Daoy (cell line): ENCODE data around the gene ZAP70. TPM values are rescaled to one million over a fixed set of nuclear protein-coding genes. Genes with fewer than 3 reads are reported as not detected.
A peak's percentile ranks its signal among the peaks of the same experiment; 100 is the strongest.
"Not testable (repeated sequence)": the region's sequence is repeated elsewhere in the genome, so short reads cannot be mapped to it uniquely, and the experiment has no call there.

Experiments
- DNase-seq: peaks from one replicate; pipeline ENCODE4 v3.0.0-alpha.2; 2015; ENCODE audit warnings: low read depth
- total RNA-seq: library from RNA; depleted of rRNA; stranded (reverse); fragments of >200 nt; shearing (Covaris generic); gene quantifications from 2 replicates; pipeline ENCODE4 v1.2.3, GENCODE V29; 2014; rRNA removed

The ZAP70 gene
- 0.33 and 0.46 TPM in 2 replicates for total RNA-seq

DNA sequence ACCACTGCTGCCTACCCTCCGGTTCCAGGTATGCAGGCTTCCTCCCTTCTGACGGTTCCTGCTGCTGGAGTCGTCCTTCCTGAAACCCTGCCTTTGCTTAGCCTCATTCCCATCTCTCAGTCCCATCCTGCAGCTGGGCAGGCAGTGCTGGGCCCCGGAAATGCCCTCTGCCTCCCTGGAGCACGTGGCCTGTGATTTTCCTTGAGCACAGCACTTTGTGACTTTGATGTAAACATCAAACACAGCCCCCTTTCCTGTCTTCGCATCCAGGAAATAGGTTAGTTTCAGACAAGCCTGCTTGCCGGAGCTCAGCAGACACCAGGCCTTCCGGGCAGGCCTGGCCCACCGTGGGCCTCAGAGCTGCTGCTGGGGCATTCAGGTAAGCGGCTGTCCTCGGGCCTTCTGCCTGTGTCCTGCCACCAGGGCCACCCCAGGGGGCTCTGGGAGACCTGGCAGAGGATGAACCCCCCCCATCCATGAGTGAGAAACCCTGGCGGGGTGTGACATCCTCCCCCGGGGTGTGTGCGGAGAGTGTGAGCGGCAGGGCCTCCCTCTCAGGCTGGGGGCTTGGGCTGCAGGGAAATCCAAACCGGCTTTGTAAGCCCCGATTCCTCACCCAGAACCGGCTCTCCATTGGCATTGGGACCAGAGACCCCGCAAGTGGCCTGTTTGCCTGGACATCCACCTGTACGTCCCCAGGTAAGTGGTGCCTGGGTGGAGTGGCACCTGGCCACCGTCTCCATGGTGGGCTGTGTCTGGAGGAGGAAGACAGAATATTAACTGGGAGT lies at the start of gene ZAP70:
Gene ZAP70, plus strand, starts transcription at position 281 of the 788 bp plus-strand sequence. CDS start 10,461 bp downstream, outside the sequence.
- DNase-seq = no peak

DNA sequence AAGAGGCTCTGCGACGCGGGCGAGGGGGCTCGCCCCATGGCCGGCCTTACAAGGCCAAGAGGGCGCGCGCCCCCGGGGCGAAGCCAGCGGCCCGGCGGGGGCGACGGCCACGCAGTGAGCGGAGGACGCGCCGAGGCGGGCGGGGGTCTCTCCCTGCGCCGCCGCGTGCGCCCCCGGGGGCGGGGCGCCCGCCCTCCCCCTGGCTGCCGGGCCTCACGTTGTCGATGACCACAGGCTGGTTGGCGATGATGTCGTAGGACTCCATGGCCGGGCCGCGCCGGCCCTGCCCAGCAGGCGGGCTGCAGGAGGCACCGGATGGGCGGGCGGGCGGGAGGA lies 49.8 kb upstream of the ZAP70 start:
- DNase-seq = no peak

- peak; percentile 99 for DNase-seq
These were observed 49.3 kb upstream of the ZAP70 start, which contains the start of gene ACTR1B for GRCh38 chr2:97663962-97664635. Gene ACTR1B, minus strand, starts transcription at chr2:97664044. Its CDS starts 154 bp downstream, at chr2:97663890.

GRCh38 chr2:97664636-97664970 lies 48.8 kb upstream of the ZAP70 start:
- peak; percentile 32 for DNase-seq

GRCh38 chr2:97669448-97669847 lies 43.9 kb upstream of the ZAP70 start, which contains the start of gene C2orf92:
Gene C2orf92, plus strand, starts transcription at chr2:97669713. Its CDS starts 76 bp downstream, at chr2:97669789.
- no peak for DNase-seq

DNA sequence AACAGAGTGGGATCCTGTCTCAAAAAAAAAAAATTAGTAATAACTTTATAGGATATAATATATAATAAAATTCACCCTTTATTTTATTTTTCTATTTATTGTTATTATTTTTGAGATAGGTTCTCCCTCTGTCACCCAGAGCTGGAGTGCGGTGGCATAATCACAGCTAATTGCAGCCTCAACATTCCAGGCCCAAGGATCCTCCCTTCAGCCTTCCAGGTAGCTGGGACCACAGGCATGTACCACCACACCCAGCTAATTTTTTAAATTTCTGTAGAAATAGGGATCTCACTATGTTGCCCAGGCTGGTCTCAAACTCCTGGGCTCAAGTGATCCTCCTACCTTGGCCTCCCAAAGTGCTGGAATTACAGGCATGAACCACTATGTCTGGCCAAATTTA lies 42.9 kb upstream of the ZAP70 start:
- no peak for DNase-seq

- DNase-seq = no peak
These were observed 41.9 kb upstream of the ZAP70 start for GRCh38 chr2:97671526-97671925.

DNA sequence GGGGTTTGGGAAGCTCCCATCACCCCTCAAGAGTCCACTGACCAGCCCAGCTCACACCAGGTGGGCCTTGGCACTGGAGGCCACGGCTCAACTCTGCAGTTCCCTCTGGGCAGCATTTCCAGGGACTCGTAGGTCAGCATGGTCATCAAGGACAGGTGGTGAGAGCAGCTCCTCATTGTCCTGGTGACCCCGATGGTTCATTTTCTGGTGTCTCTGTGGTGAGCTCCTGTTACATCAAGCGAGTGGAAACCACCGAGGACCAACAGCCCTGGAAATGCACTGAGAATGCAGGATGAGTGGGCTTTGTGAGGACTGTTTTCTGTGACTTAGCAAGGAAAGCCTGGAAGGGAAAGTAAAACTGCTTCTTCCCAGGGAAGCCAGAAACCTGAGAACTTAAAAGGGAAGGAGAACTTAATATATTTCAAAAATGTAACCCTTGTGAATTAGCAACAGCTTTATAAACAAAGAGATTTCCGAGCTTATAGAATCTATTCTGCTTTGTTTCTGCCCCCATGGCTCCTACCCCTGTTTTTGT lies 40.7 kb upstream of the ZAP70 start:
- DNase-seq = not testable (repeated sequence)

DNA sequence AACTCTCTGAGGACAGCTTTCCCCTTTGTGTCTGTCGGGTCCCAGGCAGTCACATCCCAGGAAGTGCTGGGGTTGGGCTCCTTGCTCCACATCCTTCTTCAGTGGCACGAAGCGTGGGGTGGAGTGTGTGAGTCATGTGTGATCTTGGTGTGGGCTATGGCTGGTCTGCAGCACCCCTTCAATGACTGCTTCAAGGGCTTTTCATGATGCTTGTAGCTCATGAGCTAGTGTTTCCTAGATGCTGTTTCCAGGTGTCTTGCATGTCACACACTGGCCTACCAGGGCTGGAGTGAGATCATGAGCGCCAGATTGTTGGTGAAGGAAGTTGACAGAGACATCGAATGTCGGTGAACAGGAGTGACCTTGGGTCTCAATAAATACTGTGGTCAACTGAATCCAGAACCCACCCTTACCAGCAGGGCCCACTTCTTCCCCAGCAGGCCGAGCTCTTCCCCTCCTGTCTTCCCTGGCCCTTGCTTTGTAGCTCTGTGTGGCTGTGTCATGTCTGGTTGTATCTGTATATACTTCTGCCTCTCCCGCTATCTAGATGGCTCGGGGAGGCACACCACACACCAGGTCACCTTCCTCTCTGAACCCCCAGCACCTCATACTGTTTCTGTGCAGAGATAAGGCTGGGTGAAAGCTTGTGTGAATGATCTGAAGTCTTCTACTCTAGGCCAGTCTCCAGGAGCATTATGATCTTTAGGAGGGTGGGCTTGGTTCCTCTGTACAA lies 40.0 kb upstream of the ZAP70 start:
- DNase-seq = peak; percentile 25

DNA sequence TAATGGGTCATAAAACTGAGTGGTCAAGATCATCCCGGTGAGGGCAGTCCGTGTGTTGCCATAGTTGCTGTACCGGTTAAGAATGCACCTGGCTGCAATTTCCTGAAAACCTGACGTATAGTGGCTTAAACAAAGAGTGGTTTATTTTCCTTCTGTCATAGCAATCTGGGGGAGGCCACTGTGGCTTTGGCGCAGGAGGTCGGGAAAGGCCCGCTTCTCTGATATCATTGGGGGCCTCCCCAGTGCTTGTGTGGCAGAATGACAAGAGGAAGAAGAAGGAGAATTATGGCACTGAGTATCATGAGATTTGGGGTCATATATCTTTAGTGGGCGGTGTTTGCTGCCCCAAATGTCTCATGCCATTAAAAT lies 39.5 kb upstream of the ZAP70 start:
- DNase-seq = no peak

- DNase-seq = no peak
These were observed 37.8 kb upstream of the ZAP70 start for GRCh38 chr2:97675430-97676113.

GRCh38 chr2:97676620-97677019 lies 36.8 kb upstream of the ZAP70 start:
- DNase-seq = no peak

GRCh38 chr2:97677480-97677879 lies 35.9 kb upstream of the ZAP70 start:
- no peak for DNase-seq

DNA sequence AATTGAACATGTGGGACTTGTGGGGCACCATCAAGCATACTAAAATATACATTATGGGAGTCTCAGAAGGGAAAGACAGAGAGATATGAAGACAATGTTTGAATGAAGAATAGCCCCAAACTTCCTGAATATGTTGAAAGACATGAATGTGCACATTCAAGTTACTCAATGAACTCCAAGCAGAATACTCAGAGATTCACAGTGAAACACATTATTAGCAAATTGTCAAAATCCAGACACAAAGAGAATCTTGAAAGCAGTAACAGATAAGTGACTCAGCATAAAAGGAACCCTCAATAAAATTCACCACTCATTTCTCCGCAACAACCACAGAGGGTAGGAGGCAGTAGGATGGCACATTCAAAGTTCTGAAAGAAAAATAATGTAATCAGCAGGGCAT lies 35.1 kb upstream of the ZAP70 start:
- no peak for DNase-seq

- not testable (repeated sequence) for DNase-seq
These were observed 26.1 kb upstream of the ZAP70 start for GRCh38 chr2:97687235-97687634.

DNA sequence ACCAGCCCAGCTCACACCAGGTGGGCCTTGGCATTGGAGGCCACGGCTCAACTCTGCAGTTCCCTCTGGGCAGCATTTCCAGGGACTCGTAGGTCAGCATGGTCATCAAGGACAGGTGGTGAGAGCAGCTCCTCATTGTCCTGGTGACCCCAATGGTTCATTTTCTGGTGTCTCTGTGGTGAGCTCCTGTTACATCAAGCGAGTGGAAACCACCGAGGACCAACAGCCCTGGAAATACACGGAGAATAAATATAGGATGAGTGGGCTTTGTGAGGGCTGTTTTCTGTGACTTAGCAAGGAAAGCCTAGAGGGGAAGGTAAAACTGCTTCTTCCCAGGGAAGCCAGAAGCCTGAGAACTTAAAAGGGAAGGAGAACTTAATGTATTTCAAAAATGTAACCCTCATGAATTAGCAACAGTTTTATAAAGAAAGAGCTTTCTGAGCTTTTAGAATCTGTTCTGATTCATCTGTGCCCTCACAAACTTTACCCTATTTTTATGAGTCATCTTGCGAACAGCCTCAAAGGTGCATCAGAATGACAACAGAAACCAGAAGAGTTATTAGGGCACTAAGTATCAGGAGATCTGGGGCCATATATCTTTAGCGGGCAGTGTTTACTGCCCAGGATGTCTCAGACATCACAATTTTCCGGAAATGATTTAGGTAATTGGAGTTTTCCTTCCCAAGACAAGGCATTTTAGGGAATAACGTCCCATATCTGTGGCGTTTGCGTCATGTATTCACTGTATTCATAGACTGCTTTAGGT lies 25.1 kb upstream of the ZAP70 start:
- no peak for DNase-seq

DNA sequence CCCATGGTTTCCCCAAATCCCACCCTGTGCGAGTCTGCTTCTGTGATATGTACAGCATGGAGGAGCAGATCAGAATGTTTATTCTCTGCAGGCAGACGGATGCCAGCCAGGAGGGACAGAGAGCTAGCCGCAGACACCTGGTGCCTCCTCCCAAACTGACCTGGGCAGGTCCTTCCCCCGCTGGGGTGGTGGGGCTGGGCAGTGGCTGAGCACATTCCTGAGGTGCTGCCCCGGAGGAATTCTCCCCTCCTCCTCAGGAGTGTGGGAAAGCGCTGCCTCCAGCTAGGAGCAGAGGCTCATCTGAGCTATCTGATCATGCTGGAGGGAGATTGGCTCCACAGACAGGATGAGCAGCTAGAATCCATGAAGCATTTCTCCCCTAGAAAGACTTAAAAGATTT lies 22.2 kb upstream of the ZAP70 start:
- DNase-seq = no peak

- no peak for DNase-seq
These were observed 19.9 kb upstream of the ZAP70 start for GRCh38 chr2:97693476-97693875.

DNA sequence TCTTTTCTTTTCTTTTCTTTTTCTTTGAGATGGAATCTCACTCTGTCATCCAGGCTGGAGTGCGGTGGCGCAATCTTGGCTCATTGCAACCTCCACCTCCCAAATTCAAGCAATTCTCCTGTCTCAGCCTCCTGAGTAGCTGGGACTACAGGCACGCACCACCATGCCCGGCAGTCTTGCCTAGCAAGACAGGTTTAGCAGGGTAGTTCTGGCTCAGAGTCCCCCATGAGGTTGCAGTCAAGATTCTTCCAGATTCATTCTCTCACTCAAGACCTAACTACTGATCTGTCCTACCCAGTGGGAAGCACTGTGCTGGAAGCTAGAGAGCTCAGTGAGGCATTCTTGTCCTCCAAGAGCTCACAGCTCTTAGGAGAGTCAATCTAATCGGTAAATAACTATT lies 17.6 kb upstream of the ZAP70 start:
- no peak for DNase-seq

DNA sequence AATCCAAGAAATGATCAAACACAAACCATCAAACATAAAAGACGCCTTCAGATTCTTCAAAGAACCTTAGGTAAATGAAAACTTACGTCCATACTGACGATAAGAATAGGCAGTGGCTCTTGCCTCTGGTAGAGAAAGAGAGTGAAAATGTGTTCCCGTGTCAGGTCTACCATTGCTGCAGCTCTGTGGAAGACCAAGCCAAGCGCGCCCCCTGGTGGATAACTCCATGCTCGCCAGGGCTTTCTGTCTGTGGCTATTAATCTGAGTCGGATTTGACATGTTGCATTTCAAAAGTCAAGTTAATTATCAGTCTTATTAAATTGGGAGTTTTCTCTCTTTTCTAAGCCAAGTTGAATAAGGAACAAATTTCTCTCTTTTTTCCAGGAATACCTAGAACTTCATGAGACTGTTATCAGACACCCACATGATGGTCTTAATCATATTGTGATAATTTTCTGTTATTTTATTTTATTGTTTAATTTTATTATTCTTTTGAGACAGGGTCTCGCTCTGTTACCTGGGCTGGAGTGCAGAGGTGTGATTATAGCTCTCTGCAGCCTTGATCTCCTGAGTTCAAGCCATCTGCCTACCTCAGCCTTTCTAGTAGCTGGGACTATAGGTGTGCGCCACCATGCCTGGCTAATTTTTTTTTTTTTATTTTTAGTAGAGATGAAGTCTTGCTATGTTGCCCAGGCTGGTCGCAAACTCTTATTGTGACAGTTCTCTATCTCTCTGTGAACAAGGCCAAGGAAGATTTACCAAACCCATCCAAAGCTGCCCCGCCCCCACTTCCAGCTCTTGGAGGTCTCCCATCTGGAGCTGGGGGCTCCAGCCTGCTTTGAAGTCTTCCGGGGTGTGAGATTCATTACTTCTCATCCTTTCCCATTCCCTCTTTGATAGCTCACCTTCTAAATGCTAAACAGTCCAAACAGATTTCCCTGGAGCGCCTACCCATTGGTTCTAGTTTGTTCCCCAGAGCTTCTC lies 15.8 kb upstream of the ZAP70 start:
- DNase-seq = peak; percentile 81
